ENCODE results near the gene NCAM1. TPM values are rescaled to one million over a fixed set of nuclear protein-coding genes. Genes with fewer than 3 reads are reported as not detected.

The NCAM1 gene
- total and polyA plus RNA-seq, 9 of the 15 experiments (the other 6 are each of a cell fraction or from before 2014, with no cell fraction given): 0.09 to 0.23 TPM; not detected in 7

DNA sequence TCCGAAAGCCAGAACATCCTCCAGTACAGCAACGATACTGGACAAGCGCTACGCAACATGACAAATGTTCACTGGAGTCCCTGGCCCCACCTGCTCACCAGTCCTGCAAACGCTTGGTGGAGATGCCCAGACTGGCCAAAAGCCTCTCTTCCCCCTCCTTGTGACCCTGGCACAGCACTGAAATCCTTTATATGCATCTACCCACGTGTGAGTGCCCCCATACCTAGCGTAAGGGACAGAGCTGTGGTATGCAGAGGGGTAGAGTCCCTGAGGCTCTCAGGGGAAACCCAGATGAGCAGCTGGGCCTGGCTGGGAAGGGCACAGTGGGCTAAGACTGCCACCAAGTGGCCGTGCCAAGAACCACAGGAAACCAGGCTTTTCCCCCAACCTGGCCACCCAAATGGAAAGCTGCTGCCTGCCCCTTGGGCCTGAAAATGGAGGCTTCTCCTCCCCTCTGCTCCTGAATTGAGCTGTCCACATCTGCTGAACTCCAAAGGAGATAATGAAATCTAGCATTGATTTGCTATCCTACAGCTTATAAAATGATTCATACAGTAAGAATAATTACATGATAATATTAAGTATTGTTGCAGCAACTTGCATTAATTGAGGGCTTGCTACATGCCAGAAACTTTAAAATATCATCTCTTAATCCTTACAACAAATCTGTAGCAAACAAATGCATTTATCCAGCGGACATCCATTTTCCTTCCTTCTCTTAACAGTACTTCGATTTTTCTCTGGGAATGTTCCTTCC lies 328.4 kb downstream of the NCAM1 start (continued):
- TF ChIP-seq, protein P1, sequence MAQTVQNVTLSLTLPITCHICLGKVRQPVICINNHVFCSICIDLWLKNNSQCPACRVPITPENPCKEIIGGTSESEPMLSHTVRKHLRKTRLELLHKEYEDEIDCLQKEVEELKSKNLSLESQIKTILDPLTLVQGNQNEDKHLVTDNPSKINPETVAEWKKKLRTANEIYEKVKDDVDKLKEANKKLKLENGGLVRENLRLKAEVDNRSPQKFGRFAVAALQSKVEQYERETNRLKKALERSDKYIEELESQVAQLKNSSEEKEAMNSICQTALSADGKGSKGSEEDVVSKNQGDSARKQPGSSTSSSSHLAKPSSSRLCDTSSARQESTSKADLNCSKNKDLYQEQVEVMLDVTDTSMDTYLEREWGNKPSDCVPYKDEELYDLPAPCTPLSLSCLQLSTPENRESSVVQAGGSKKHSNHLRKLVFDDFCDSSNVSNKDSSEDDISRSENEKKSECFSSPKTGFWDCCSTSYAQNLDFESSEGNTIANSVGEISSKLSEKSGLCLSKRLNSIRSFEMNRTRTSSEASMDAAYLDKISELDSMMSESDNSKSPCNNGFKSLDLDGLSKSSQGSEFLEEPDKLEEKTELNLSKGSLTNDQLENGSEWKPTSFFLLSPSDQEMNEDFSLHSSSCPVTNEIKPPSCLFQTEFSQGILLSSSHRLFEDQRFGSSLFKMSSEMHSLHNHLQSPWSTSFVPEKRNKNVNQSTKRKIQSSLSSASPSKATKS (CRISPR knock-in tag; IDR thresholded peaks at IDR 0.05): no peak
- TF ChIP-seq ZNF197 (CRISPR knock-in tag; IDR thresholded peaks at IDR 0.05; ENCODE audit: low read depth): no peak
- TF ChIP-seq U2AF2 (optimal IDR thresholded peaks at IDR 0.05; ENCODE audit: low read depth, low read length): no peak
- TF ChIP-seq TOE1 (IDR thresholded peaks at IDR 0.05; ENCODE audit: borderline replicate concordance): no peak
- TF ChIP-seq TOE1 (CRISPR knock-in tag; IDR thresholded peaks at IDR 0.05; ENCODE audit: borderline replicate concordance, low read depth): no peak
- no peak for TF ChIP-seq KAT2B (IDR thresholded peaks at IDR 0.05; ENCODE audit: low read depth, low read length)
- no peak for TF ChIP-seq ZKSCAN1 (IDR thresholded peaks at IDR 0.05; ENCODE audit: low read depth, low read length)
- TF ChIP-seq CC2D1A (IDR thresholded peaks at IDR 0.05): peak; percentile 49; the same call in 1 of the 2 replicates
- TF ChIP-seq HMG20B (CRISPR knock-in tag; IDR thresholded peaks at IDR 0.05): no peak
- no peak for TF ChIP-seq BRF1 (IDR thresholded peaks at IDR 0.05; ENCODE audit: borderline replicate concordance, extremely low read depth, insufficient read length)
- TF ChIP-seq, protein P2, sequence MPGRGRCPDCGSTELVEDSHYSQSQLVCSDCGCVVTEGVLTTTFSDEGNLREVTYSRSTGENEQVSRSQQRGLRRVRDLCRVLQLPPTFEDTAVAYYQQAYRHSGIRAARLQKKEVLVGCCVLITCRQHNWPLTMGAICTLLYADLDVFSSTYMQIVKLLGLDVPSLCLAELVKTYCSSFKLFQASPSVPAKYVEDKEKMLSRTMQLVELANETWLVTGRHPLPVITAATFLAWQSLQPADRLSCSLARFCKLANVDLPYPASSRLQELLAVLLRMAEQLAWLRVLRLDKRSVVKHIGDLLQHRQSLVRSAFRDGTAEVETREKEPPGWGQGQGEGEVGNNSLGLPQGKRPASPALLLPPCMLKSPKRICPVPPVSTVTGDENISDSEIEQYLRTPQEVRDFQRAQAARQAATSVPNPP (IDR thresholded peaks at IDR 0.05; ENCODE audit: borderline replicate concordance, insufficient read depth, insufficient read length): no peak
- TF ChIP-seq ZNF165 (CRISPR knock-in tag; IDR thresholded peaks at IDR 0.05; ENCODE audit: borderline replicate concordance): no peak
- TF ChIP-seq, protein P3, sequence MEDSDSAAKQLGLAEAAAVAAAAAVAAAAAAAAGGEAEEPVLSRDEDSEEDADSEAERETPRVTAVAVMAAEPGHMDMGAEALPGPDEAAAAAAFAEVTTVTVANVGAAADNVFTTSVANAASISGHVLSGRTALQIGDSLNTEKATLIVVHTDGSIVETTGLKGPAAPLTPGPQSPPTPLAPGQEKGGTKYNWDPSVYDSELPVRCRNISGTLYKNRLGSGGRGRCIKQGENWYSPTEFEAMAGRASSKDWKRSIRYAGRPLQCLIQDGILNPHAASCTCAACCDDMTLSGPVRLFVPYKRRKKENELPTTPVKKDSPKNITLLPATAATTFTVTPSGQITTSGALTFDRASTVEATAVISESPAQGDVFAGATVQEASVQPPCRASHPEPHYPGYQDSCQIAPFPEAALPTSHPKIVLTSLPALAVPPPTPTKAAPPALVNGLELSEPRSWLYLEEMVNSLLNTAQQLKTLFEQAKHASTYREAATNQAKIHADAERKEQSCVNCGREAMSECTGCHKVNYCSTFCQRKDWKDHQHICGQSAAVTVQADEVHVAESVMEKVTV (CRISPR knock-in tag; IDR thresholded peaks at IDR 0.05): peak; percentile 76; the same call in 1 of the 2 replicates
- TF ChIP-seq RBM34 (IDR thresholded peaks at IDR 0.05; ENCODE audit: borderline replicate concordance, insufficient read depth, low read length): no peak
- no peak for TF ChIP-seq MED1 (CRISPR knock-in tag; IDR thresholded peaks at IDR 0.05; ENCODE audit: borderline replicate concordance)
- TF ChIP-seq GABPB2 (CRISPR knock-in tag; conservative IDR thresholded peaks at IDR 0.05): no peak
- TF ChIP-seq RAD21 (CRISPR knock-in tag; conservative IDR thresholded peaks at IDR 0.05 in 1 of 2, IDR thresholded peaks at IDR 0.05 in 1 of 2): peak; percentile 86 to 91
- TF ChIP-seq, protein P4, sequence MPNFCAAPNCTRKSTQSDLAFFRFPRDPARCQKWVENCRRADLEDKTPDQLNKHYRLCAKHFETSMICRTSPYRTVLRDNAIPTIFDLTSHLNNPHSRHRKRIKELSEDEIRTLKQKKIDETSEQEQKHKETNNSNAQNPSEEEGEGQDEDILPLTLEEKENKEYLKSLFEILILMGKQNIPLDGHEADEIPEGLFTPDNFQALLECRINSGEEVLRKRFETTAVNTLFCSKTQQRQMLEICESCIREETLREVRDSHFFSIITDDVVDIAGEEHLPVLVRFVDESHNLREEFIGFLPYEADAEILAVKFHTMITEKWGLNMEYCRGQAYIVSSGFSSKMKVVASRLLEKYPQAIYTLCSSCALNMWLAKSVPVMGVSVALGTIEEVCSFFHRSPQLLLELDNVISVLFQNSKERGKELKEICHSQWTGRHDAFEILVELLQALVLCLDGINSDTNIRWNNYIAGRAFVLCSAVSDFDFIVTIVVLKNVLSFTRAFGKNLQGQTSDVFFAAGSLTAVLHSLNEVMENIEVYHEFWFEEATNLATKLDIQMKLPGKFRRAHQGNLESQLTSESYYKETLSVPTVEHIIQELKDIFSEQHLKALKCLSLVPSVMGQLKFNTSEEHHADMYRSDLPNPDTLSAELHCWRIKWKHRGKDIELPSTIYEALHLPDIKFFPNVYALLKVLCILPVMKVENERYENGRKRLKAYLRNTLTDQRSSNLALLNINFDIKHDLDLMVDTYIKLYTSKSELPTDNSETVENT (CRISPR knock-in tag; IDR thresholded peaks at IDR 0.05): no peak
- no peak for TF ChIP-seq ZNF140 (CRISPR knock-in tag; IDR thresholded peaks at IDR 0.05)
- TF ChIP-seq CEBPB (tag; IDR thresholded peaks at IDR 0.05): no peak

Measured in K562 (cell line).